Measurements from ENCODE around the gene PRKCD.

PRKCD gene

DNA sequence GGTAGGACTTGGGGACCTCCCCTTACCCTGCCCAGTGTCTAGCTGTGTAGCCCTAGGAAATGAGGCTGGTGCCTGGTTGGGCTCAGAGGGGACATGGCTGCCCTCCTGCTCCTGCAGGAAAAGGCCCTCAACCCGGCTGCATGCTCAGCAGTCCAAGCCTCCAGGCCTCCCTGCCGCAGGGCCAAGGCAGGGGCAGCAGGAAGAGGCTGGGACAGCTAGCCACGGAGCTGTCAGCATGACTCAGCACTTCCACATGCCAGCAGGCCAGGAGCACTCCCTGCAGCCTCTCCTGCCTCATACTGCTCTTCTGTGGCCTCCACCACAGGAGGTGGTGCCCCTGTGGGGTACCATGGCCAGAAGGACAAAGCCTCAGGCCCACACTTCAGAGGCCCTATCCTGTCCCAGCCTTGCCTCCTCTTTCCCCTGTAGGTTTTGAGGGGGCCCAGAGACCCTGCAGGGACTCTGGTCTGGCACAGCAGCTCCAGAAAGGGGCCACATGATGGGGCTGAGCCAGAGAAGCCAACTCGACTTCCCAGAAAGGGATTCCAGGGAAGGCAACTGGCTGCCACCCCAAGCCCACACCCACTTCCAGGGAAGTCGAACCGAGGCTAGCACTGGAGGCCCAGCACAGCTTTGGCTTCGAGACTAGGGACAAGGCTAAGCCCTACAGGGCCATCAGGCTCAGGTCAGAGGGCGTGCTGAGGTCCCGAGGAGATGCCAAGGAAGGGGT is 75.3 kb downstream of the PRKCD start:
- TF ChIP-seq, protein P1, sequence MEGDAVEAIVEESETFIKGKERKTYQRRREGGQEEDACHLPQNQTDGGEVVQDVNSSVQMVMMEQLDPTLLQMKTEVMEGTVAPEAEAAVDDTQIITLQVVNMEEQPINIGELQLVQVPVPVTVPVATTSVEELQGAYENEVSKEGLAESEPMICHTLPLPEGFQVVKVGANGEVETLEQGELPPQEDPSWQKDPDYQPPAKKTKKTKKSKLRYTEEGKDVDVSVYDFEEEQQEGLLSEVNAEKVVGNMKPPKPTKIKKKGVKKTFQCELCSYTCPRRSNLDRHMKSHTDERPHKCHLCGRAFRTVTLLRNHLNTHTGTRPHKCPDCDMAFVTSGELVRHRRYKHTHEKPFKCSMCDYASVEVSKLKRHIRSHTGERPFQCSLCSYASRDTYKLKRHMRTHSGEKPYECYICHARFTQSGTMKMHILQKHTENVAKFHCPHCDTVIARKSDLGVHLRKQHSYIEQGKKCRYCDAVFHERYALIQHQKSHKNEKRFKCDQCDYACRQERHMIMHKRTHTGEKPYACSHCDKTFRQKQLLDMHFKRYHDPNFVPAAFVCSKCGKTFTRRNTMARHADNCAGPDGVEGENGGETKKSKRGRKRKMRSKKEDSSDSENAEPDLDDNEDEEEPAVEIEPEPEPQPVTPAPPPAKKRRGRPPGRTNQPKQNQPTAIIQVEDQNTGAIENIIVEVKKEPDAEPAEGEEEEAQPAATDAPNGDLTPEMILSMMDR (conservative IDR thresholded peaks at IDR 0.05; ENCODE audit: control insufficient read depth, insufficient read depth, low read depth, low read length): no peak
- peak; percentile 88 for DNase-seq (ENCODE audit: low read depth)

DNA sequence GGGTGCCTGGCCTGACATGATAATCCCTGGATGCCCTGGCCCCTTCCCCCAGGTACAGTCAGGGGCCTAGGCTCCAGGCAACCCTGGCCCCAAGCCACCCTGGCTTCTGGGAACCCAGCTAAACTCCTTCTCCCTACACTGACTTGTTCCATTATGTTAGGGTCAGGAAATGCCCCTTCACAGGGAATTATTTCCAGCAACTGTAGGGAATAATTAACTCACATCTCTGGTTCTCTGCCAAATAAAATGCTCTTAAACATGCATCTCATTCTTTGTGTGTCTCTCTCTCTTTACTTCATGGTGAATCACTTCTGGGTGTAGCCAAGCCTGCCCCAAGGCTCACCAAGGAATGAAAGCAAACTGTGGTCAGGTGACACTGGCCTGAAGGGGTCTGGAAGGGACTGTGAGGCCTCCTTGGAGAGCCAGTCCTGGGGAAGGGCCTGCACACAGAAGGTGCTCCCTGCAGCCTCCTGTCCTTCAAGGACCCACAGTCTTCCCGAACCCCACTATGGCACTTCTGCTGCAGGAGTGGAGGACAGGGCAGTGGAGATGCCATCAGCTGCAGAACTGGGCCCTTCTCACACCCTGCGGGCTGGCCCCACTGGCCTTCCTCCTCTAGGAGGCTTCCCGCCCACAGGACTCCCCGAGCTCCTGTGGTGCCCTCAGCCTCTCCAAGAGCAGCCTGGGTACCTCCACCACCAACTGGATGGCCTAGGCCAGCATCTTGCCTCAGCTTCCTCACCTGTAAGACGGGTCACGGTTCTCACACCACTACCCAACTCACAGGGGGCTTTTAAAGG is 77.2 kb downstream of the PRKCD start:
- DNase-seq (ENCODE audit: low read depth): peak; percentile 95
- TF ChIP-seq, protein P1 (conservative IDR thresholded peaks at IDR 0.05; ENCODE audit: control insufficient read depth, insufficient read depth, low read depth, low read length): no peak

More for the DNA sequence above, 75.3 kb downstream of the PRKCD start:
- no peak overlapping the region for H3K4me3 ChIP-seq (ENCODE audit: control insufficient read depth, low read depth, low read length)

DNA sequence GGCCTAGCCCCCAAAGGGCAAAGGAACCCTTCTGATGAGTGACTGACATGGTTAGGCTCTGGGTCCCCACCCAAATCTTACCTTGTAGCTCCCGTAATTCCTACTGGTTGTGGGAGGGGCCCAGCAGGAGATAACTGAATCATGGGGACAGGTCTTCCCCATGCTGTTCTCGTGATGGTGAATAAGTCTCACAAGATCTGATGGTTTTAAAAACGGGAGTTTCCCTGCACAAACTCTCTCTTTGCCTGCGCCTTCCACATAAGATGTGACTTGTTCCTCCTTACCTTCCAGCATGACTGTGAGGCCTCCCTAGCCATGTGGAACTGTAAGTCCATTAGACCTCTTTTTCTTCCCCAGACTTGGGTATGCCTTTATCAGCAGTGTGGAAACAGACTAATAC is 77.9 kb downstream of the PRKCD start:
- TF ChIP-seq, protein P1 (conservative IDR thresholded peaks at IDR 0.05; ENCODE audit: control insufficient read depth, insufficient read depth, low read depth, low read length): no peak
- no peak overlapping the region for H3K4me3 ChIP-seq (ENCODE audit: control insufficient read depth, low read depth, low read length)
- no peak for DNase-seq (ENCODE audit: low read depth)

More for the DNA sequence above, 77.2 kb downstream of the PRKCD start:
- H3K4me3 ChIP-seq (ENCODE audit: control insufficient read depth, low read depth, low read length): no peak overlapping the region

DNA sequence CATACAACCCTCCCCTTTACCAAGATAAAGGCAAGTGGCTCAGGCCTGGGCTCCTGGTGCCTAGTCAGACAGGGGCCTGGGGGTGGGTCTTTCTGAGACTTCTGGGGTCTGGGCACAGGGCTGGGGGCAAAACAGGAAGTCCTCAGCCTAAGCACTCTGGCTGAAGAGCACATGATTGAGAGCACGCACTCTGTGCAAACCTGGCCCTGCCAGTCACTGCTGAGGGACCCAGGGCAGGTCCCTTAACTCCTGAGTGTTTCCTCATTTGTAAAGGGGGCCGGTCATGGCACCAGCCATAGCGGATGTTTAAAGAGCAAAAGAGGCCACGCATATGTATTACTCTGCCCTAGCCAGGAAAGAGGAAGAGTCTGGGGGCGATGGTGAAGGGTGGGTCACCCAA is 78.8 kb downstream of the PRKCD start:
- DNase-seq (ENCODE audit: low read depth): no peak

DNA sequence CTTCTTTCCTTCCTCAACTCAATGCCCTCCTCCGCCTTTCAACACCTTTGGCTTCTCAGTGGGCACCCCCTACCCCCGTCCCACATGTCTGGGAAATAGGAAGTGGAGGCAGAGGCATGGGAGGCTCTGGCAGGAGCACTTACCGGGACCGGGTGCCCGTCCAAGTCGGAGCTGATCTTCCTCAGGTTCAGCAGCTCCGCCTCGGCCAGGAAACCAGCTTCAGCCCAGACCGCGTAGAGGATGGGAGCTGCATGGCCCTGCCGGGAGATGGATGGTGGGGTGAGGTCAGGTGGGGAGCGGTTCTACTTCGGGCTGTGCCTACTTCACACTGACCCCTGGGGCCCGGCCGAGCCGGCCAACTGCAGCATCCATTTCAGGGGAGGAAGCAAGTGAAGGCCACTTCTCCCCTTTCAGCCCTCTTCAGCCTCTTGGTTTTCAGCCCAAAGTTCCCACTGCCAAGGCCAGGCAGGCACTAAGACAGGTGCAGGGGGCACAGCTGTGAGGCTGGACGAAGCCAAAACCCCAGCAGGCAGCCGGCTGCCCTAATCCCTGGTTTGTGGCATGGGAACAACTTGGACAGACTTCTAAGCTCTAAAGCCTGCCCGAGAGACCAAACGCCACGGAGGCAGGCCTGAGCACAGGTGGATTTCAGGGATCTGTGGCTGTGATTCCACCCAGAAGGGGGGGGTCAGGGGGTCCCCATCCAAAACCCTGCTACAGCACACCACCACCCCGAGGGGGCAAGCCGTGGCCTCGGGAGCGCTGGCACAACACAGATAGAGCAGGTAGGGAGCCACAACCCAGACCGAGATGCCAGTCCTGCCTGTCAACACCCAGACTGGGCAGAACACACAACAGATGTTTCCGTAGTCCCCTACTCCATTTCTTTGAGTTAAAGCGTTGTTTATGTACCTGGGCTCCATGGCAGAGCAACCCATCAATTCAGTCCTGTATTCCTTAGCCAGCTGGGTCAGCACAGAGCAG is 80.3 kb downstream of the PRKCD start:
- no peak for DNase-seq (ENCODE audit: low read depth)
- TF ChIP-seq, protein P1 (conservative IDR thresholded peaks at IDR 0.05; ENCODE audit: control insufficient read depth, insufficient read depth, low read depth, low read length): no peak
- H3K4me3 ChIP-seq (ENCODE audit: control insufficient read depth, low read depth, low read length): no peak overlapping the region

More for the DNA sequence above, 78.8 kb downstream of the PRKCD start:
- H3K4me3 ChIP-seq (ENCODE audit: control insufficient read depth, low read depth, low read length): no peak overlapping the region
- TF ChIP-seq, protein P1 (conservative IDR thresholded peaks at IDR 0.05; ENCODE audit: control insufficient read depth, insufficient read depth, low read depth, low read length): no peak

DNA sequence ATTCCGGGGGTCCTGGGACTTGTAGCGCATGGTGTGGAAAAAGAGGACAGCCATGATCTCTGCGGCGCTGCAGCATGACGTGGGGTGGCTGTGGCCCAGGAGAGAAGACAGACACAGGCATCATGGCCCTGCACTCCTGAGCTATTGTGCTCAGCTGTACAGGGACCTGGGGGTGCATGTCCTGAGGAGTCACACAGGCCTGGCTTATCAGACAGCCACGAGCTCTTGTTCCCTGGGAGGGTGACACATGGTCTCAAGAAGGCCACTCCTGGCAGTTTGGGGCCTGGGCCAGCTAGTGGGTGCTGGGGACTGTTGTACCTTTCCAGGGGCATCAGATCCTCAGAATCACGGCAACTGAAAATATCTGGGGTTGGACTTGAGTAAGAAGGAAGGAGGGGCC is 81.1 kb downstream of the PRKCD start:
- no peak overlapping the region for H3K4me3 ChIP-seq (ENCODE audit: control insufficient read depth, low read depth, low read length)
- TF ChIP-seq, protein P1 (conservative IDR thresholded peaks at IDR 0.05; ENCODE audit: control insufficient read depth, insufficient read depth, low read depth, low read length): no peak
- no peak for DNase-seq (ENCODE audit: low read depth)

Measured in fibroblast of mammary gland (primary cell).